ENCODE measurements around the gene VPS52.
"Not testable (repeated sequence)": the region's sequence is repeated elsewhere in the genome, so short reads cannot be mapped to it uniquely, and the experiment has no call there.

The VPS52 gene

GRCh38 chr6:33236852-33237251 lies 34.8 kb downstream of the VPS52 start:
- Mint-ChIP-seq H3K36me3 (ENCODE audit: low read depth) (no peaks in the 10 kb centered on the region), H3K9me3 (no peaks in the 10 kb centered on the region), H3K4me1 (ENCODE audit: low read depth) (peaks cover 3% of the 10 kb centered on the region), H3K27ac (no peak overlapping the region), H3K27me3 (ENCODE audit: low read depth) (peaks cover 23% of the 10 kb centered on the region), H3K4me3 (no peak overlapping the region)
- no peak for DNase-seq (ENCODE audit: low spot score)

GRCh38 chr6:33236328-33236727 lies 35.3 kb downstream of the VPS52 start:
- Mint-ChIP-seq H3K36me3 (ENCODE audit: low read depth) (no peaks in the 10 kb centered on the region), H3K27ac (no peak overlapping the region), H3K9me3 (no peaks in the 10 kb centered on the region), H3K27me3 (ENCODE audit: low read depth) (peaks cover 26% of the 10 kb centered on the region), H3K4me3 (no peak overlapping the region), H3K4me1 (ENCODE audit: low read depth) (peaks cover 5% of the 10 kb centered on the region)
- no peak for DNase-seq (ENCODE audit: low spot score)

GRCh38 chr6:33235221-33235634 lies 36.4 kb downstream of the VPS52 start:
- DNase-seq (ENCODE audit: low spot score): no peak
- Mint-ChIP-seq H3K4me3 (no peak overlapping the region), H3K27me3 (ENCODE audit: low read depth) (peaks cover 30% of the 10 kb centered on the region), H3K4me1 (ENCODE audit: low read depth) (peaks cover 3% of the 10 kb centered on the region), H3K9me3 (no peaks in the 10 kb centered on the region), H3K27ac (no peak overlapping the region), H3K36me3 (ENCODE audit: low read depth) (no peaks in the 10 kb centered on the region)

GRCh38 chr6:33226503-33227120 lies 45.1 kb downstream of the VPS52 start:
- H3K4me3 Mint-ChIP-seq; H3K9me3 Mint-ChIP-seq; DNase-seq (ENCODE audit: low spot score); H3K27ac Mint-ChIP-seq; H3K4me1 Mint-ChIP-seq (ENCODE audit: low read depth); H3K36me3 Mint-ChIP-seq (ENCODE audit: low read depth): not testable (repeated sequence)
- peaks cover 46% of the 10 kb centered on the region for H3K27me3 Mint-ChIP-seq (ENCODE audit: low read depth)

GRCh38 chr6:33217681-33218080 lies 54.0 kb downstream of the VPS52 start:
- DNase-seq (ENCODE audit: low spot score): no peak
- H3K36me3 Mint-ChIP-seq (ENCODE audit: low read depth): peaks cover 4% of the 10 kb centered on the region
- no peak overlapping the region for H3K27ac Mint-ChIP-seq
- H3K4me1 Mint-ChIP-seq (ENCODE audit: low read depth): peaks cover 13% of the 10 kb centered on the region
- no peak overlapping the region for H3K4me3 Mint-ChIP-seq
- peaks cover 44% of the 10 kb centered on the region for H3K27me3 Mint-ChIP-seq (ENCODE audit: low read depth)
- H3K9me3 Mint-ChIP-seq: no peaks in the 10 kb centered on the region

- Mint-ChIP-seq H3K4me3 (no peak overlapping the region), H3K27me3 (ENCODE audit: low read depth) (peaks cover 44% of the 10 kb centered on the region), H3K27ac (no peak overlapping the region), H3K4me1 (ENCODE audit: low read depth) (peaks cover 16% of the 10 kb centered on the region), H3K9me3 (no peaks in the 10 kb centered on the region), H3K36me3 (ENCODE audit: low read depth) (peaks cover 8% of the 10 kb centered on the region)
- DNase-seq (ENCODE audit: low spot score): no peak
These were observed 54.4 kb downstream of the VPS52 start for GRCh38 chr6:33217246-33217645.

- Mint-ChIP-seq H3K9me3 (no peaks in the 10 kb centered on the region), H3K27me3 (ENCODE audit: low read depth) (peaks cover 39% of the 10 kb centered on the region), H3K4me1 (ENCODE audit: low read depth) (peaks cover 16% of the 10 kb centered on the region), H3K27ac (no peak overlapping the region), H3K36me3 (ENCODE audit: low read depth) (peaks cover 12% of the 10 kb centered on the region), H3K4me3 (no peak overlapping the region)
- DNase-seq (ENCODE audit: low spot score): no peak
These were observed 55.5 kb downstream of the VPS52 start for GRCh38 chr6:33216117-33216649.

- no peak overlapping the region for H3K4me3 Mint-ChIP-seq
- peaks cover 16% of the 10 kb centered on the region for H3K4me1 Mint-ChIP-seq (ENCODE audit: low read depth)
- H3K36me3 Mint-ChIP-seq (ENCODE audit: low read depth): peaks cover 15% of the 10 kb centered on the region
- peaks cover 37% of the 10 kb centered on the region for H3K27me3 Mint-ChIP-seq (ENCODE audit: low read depth)
- no peak overlapping the region for H3K27ac Mint-ChIP-seq
- no peak for DNase-seq (ENCODE audit: low spot score)
- H3K9me3 Mint-ChIP-seq: no peaks in the 10 kb centered on the region
These were observed 56.2 kb downstream of the VPS52 start for GRCh38 chr6:33215271-33216116.

- Mint-ChIP-seq H3K4me1 (ENCODE audit: low read depth) (peaks cover 22% of the 10 kb centered on the region), H3K27me3 (ENCODE audit: low read depth) (peaks cover 35% of the 10 kb centered on the region), H3K36me3 (ENCODE audit: low read depth) (peaks cover 21% of the 10 kb centered on the region), H3K9me3 (no peaks in the 10 kb centered on the region), H3K4me3 (peak overlapping the region; percentile 47), H3K27ac (no peak overlapping the region)
- DNase-seq (ENCODE audit: low spot score): no peak
These were observed 57.7 kb downstream of the VPS52 start for GRCh38 chr6:33213989-33214335.

- Mint-ChIP-seq H3K4me1 (ENCODE audit: low read depth) (peaks cover 24% of the 10 kb centered on the region), H3K27me3 (ENCODE audit: low read depth) (peaks cover 33% of the 10 kb centered on the region), H3K36me3 (ENCODE audit: low read depth) (peaks cover 22% of the 10 kb centered on the region), H3K27ac (no peak overlapping the region), H3K4me3 (peak overlapping the region; percentile 47), H3K9me3 (no peaks in the 10 kb centered on the region)
- no peak for DNase-seq (ENCODE audit: low spot score)
These were observed 58.3 kb downstream of the VPS52 start for GRCh38 chr6:33213166-33213988.

- peaks cover 22% of the 10 kb centered on the region for H3K36me3 Mint-ChIP-seq (ENCODE audit: low read depth)
- DNase-seq (ENCODE audit: low spot score): no peak
- no peak overlapping the region for H3K27ac Mint-ChIP-seq
- H3K4me1 Mint-ChIP-seq (ENCODE audit: low read depth): peaks cover 24% of the 10 kb centered on the region
- peak overlapping the region; percentile 47 for H3K4me3 Mint-ChIP-seq
- H3K27me3 Mint-ChIP-seq (ENCODE audit: low read depth): peaks cover 29% of the 10 kb centered on the region
- no peaks in the 10 kb centered on the region for H3K9me3 Mint-ChIP-seq
These were observed 58.9 kb downstream of the VPS52 start for GRCh38 chr6:33212857-33213165.

GRCh38 chr6:33211666-33212422 lies 59.8 kb downstream of the VPS52 start:
- peaks cover 22% of the 10 kb centered on the region for H3K36me3 Mint-ChIP-seq (ENCODE audit: low read depth)
- DNase-seq (ENCODE audit: low spot score): no peak
- peaks cover 29% of the 10 kb centered on the region for H3K27me3 Mint-ChIP-seq (ENCODE audit: low read depth)
- H3K9me3 Mint-ChIP-seq: no peaks in the 10 kb centered on the region
- H3K4me3 Mint-ChIP-seq: no peak overlapping the region
- H3K27ac Mint-ChIP-seq: no peak overlapping the region
- H3K4me1 Mint-ChIP-seq (ENCODE audit: low read depth): peaks cover 28% of the 10 kb centered on the region

GRCh38 chr6:33211136-33211535 lies 60.5 kb downstream of the VPS52 start:
- no peak for DNase-seq (ENCODE audit: low spot score)
- Mint-ChIP-seq H3K4me3 (no peak overlapping the region), H3K36me3 (ENCODE audit: low read depth) (peaks cover 22% of the 10 kb centered on the region), H3K4me1 (ENCODE audit: low read depth) (peaks cover 30% of the 10 kb centered on the region), H3K27me3 (ENCODE audit: low read depth) (peaks cover 29% of the 10 kb centered on the region), H3K27ac (no peak overlapping the region), H3K9me3 (no peaks in the 10 kb centered on the region)
